ENCODE results near the gene MNX1.

GRCh38 chr7:157041514-157042277 is 31.2 kb upstream of the MNX1 start:
- TF ChIP-seq CTCF (conservative IDR thresholded peaks at IDR 0.05; ENCODE audit: low read length) (no peak), EZH2phosphoT487 (IDR thresholded peaks at IDR 0.05; ENCODE audit: borderline replicate concordance, low read depth, low read length) (no peak)

All from OCI-LY7 (cell line).